GM19240 (cell line): Measurements from ENCODE around the gene PER2.

Experiments
- DNase-seq: peaks from one replicate; pipeline ENCODE4 v3.0.0; 2011; ENCODE audit warnings: low spot score; ENCODE audit not compliant: insufficient read length

The PER2 gene

DNA sequence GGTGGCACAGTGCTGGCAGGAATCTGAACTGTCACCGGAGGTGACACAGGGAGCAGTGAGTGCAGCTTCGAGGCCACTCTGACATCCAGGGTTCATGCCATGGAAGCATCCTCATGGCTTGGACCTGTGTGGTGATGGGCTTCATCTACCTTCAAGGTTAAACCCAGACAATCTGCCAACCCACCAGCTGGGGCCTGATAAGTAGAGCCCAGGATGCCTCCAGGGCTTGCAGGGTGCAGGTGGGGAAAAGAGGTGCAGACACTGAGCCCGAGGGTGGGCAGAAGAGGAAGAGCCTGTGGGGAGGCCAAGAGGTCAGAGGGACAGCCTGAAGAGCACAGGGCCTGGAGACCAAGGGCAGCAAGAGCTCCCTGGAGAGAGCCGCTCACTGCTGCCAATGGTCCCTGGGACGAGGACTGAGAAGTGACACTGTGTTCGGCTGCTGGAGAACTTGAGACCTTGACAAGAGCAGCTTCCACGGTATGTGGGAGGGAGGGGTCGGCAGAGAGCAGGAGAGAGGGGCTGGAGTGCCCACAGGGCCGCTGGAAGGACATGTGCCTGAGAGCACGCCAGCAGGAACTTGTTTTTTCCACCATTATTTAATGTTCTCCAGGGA is 40.5 kb downstream of the PER2 start:
- no peak for DNase-seq

- no peak for DNase-seq
Observed at GRCh38 chr2:238247002-238247822, 41.2 kb downstream of the PER2 start.

- DNase-seq: no peak
Observed at GRCh38 chr2:238244151-238244550, 44.3 kb downstream of the PER2 start.

DNA sequence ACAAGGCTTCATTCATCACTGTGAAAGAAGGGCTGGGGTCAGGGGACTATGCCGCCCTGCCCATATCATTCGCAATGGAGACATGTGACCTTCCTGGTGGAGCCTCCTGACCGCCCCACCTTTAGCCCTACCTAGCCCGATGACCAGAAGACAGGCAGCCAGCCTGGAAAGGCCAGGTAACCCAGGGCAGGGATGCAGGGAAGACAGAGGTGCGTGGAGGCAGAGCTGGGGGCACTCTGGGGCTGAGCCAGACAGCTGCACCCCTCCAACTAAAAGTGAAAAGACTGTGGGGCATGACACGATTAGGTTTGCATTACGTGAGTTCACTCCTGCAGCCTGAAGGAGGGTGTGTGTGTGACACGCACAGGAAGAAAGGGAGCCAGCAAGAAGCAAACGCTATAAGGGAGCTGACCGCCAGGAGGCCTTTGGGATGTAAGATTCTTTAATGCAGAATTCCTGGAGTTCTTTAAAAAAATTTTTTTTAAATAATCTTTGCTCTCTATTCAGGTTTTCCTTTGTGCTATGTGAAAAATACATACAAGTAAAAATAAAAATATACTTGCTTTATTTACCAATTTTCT is 44.8 kb downstream of the PER2 start:
- no peak for DNase-seq

GRCh38 chr2:238242731-238243495 is 45.5 kb downstream of the PER2 start:
- no peak for DNase-seq

GRCh38 chr2:238241970-238242369 is 46.4 kb downstream of the PER2 start:
- DNase-seq: no peak

GRCh38 chr2:238240757-238241711 is 47.4 kb downstream of the PER2 start:
- no peak for DNase-seq

DNA sequence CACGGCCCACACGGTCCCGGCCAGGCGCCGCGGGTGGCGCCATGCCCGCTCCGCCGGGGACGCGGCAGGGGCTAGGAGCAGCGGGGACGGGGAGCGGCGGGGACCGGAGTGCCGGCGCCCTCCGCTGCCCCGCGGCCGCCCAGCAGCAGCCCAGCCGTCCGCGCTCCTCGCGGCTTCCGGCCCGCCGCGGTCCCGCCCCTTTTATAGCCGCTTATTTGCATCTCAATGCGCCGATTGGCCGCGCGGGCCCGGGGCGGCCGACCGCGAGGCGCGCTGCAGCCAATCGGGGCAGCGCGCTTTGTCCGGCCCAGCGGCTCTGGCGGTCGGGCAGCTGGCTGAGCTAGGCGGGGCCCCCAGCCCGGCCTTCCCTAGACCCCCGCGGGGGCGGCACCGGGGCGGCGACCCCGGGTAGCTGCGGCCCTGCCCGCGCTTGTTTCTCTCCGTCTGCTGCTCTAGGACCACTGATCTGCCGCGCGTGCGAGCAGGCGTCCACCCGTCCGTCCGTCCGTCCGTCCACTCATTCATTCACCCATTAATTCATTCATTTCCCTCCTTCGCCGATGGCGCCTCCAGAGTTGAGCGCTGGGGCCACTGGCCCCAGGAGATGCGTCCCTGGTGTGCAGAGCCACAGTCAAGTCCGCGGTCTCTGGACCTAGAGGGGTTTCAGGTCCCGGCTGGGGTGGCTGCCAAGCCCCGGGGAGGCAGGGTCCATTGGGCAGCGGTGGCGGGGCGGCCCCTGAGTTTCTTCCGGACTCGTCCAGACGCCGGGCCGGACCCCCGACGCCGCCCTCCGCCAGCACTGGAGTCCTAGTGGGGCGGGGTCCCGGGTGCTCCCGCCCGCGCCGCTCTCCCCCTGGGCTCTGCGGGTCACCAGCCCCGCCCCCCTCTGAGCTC is 48.3 kb downstream of the PER2 start, which contains the start of gene HES6:
TSS of gene HES6 (minus strand) at position 176 of the 894 bp plus-strand sequence. CDS start at position 43, 133 bp downstream.
- peak; percentile 91 for DNase-seq

- DNase-seq: no peak
Observed at GRCh38 chr2:238239543-238239862, 48.9 kb downstream of the PER2 start.

DNA sequence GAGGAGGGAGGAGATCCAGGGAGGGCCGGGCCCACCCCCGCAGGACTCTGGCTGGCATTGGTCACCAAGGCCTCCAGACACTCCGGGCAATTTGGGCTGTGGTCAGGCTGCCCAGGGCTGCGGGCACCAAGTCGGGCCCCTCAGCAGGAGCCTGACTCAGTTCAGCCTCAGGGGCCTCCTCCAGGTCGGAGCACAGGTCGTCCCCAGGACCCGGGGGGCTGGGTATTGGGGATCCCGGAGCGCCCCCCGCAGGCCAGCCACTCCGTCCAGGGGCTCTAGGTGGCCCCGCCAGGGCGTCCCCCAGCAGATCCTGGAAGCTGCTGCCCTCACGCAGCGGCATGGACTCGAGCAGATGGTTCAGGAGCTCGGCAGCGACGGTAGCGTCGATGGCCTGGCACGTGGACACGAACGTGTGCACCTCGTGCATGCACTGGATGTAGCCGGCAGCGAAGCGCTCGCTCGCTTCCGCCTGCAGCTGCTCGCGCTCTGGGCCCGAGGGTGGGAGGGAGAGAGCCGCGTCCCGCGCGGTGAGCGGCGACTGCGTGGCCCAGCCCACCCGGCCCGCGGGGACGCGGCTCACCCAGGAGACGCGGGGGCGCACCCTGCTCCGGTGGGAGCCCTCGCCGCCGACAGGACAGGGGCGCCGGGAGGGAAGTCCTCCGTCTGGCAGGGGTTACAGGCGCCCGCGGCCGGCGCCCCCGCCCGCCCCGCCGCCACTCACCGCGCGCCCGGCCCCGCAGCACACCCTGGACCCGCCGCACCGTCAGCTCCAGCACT is 49.5 kb downstream of the PER2 start:
- no peak for DNase-seq

DNA sequence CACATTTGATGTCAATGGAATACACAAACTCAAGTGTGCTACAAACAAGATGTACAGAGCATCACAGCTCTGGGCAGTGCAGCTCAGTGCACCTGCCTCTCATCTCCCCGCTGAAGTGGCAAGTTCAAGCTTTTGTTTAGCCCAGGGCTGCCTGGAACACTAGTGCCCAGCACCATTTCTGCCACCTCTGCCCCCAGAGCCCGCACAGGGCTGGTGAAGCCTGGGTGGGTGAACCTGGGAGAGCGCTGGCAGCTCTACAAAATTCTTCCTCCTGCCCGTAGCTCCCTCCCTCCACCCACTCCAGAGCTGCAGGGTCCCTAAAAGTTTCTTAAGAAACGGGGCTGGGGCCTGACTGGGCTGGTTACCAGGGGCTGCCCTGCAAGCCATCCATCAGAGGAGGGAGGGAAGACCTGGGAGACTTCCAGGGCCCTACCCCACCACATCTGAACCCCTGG is 50.1 kb downstream of the PER2 start:
- no peak for DNase-seq

DNA sequence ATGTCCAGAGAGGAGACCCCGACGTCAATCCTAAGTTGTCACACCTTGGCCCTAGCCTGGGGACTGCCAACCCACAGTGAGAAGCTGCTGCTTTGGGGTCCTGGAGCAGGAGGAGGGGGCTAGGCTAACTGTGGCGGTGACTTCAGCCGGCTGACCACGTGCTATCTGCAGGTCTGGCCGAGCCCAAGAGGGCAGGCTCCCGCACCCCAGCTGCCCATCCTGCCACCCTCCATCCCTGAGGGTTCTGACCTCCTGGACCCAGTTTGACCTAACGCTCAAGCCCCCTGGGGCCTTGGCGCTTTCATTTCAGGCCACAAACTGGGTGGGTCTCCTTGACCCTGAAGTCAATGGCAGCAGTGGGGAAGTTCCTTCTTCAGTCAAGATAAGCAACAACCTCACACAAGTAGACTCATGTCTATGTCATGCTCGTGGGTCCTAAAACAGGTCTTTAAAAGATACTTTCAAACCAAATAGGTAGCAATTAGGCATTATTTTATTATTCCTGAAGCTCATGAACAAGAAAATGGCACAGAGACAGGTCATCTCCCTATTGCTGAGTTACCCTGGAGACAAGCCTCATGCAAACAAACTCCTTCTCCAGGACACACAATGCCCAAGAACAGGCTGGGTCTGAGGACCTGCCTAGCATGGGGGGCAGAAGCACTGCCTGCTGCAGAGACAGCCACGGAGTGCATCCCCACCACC is 50.8 kb downstream of the PER2 start:
- no peak for DNase-seq

GRCh38 chr2:238236571-238236970 is 51.8 kb downstream of the PER2 start:
- no peak for DNase-seq

GRCh38 chr2:238235856-238236255 is 52.6 kb downstream of the PER2 start:
- DNase-seq: no peak

DNA sequence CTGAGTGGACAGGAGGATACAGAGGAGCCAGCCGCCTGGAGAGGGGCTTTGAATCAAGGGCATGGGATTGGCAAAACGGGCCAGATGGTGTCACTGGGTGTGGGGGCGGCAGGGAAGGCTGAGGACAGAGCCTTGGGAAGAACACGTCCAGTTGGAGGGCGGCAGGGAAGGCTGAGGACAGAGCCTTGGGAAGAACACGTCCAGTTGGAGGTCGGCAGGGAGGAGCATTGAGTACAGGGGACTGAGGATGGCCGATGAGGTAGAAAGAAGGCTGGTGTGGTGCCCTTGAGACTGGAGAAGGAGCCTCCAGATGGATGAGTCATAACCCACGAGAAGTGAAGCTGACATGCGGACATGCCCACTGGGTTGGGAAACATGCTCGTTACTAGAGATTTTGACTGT is 53.1 kb downstream of the PER2 start:
- DNase-seq: no peak

DNA sequence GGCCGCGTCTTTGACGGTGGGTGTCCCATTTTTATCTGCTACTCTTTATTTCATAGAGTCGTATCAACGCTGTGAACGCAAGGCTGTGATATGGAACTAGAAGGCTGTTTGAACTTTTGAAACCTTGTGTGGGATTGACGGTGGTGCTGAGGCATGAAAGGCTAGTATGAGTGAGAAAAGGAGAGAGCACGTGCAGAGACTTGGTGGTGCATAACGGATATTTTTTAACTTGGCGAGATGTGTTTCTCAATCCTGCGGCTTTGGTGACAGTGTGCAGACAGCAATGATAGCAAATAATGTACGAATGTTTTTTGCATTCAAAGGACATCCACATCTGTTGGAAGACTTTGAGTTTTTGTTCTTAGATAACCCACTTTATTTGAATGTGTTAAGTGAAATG is 54.8 kb downstream of the PER2 start:
- DNase-seq: no peak

GRCh38 chr2:238231809-238232208 is 56.6 kb downstream of the PER2 start:
- DNase-seq: no peak

DNA sequence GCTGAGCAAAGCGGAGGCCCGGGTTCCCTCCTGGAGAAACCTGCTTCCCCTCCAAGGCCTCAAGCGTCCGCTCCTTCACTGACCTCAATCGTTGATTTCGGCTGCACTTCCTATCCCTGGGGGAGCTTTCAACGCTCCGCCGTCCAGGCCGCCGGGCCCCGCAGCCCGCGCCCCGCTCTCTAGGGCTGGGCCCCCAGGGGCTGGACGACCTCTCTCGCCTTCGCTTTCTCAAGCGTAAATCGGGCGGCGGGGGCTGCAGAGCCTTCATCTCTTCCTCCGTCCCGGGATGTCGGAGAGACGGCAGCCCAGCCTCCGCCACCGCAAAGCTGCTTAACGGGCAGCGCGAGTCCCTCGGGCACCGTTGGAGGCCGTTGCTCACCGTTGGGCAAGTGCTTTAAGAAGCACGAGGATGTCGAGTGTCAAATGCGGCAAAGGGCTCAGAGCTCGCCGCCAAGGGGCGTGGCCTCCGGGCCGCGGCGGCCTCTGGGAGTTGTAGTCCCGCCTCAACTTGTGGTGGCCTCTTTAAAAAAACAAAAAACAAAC is 57.1 kb downstream of the PER2 start:
- DNase-seq: no peak
